Ishikawa (cell line): Measurements from ENCODE around the gene SH3BP2.
A peak's percentile ranks its signal among the peaks of the same experiment; 100 is the strongest.

ENCODE experiments used
- CEBPB ChIP-seq: IDR thresholded peaks from 2 replicates; pipeline ENCODE4 v1.6.1; 2012
- CREB1 ChIP-seq: IDR thresholded peaks from 2 replicates; pipeline ENCODE4 v1.6.1; 2012; ENCODE audit warnings: low read depth
- EGR1 ChIP-seq: IDR thresholded peaks from 2 replicates; pipeline ENCODE4 v1.6.1; 2012
- EP300 ChIP-seq: IDR thresholded peaks from 2 replicates; pipeline ENCODE4 v1.6.1; 2012; ENCODE audit warnings: borderline replicate concordance
- FOXM1 ChIP-seq: IDR thresholded peaks from 2 replicates; pipeline ENCODE4 v1.6.1; 2012; ENCODE audit warnings: low read depth, borderline replicate concordance
- MAX ChIP-seq: IDR thresholded peaks from 2 replicates; pipeline ENCODE4 v1.6.1; 2012
- NFIC ChIP-seq: IDR thresholded peaks from 2 replicates; pipeline ENCODE4 v1.6.1; 2012
- RAD21 ChIP-seq: IDR thresholded peaks from 2 replicates; pipeline ENCODE4 v1.6.1; 2012; ENCODE audit warnings: low read depth
- REST ChIP-seq: IDR thresholded peaks from 2 replicates; pipeline ENCODE4 v1.6.1; 2012; ENCODE audit warnings: low read depth, mild to moderate bottlenecking
- TAF1 ChIP-seq: IDR thresholded peaks from 2 replicates; pipeline ENCODE4 v1.6.1; 2012; ENCODE audit warnings: low read depth, mild to moderate bottlenecking
- TCF12 ChIP-seq: IDR thresholded peaks from 2 replicates; pipeline ENCODE4 v1.6.1; 2012; ENCODE audit warnings: low read depth
- TEAD4 ChIP-seq: IDR thresholded peaks from 2 replicates; pipeline ENCODE4 v1.6.1; 2012
- USF1 ChIP-seq: IDR thresholded peaks from 2 replicates; pipeline ENCODE4 v1.6.1; 2012
- YY1 ChIP-seq: IDR thresholded peaks from 2 replicates; pipeline ENCODE4 v1.6.1; 2012; ENCODE audit warnings: low read depth
- ZBTB7A ChIP-seq: IDR thresholded peaks from 2 replicates; pipeline ENCODE4 v1.6.1; 2012; ENCODE audit warnings: low read depth

The SH3BP2 gene

GRCh38 chr4:2792711-2793585, at the start of gene SH3BP2:
Gene SH3BP2, plus strand, starts transcription at chr4:2793085. Its CDS starts 27,533 bp downstream, at chr4:2820618.
- TF ChIP-seq YY1 (no peak), USF1 (peak; percentile 72), EP300 (no peak), ZBTB7A (peak; percentile 96), TCF12 (0 out of 2 replicates have a peak, but pooled peaks have one; percentile 14), TEAD4 (no peak), TAF1 (no peak), NFIC (no peak), CREB1 (no peak), FOXM1 (no peak), RAD21 (no peak), MAX (peak; percentile 99), REST (peak; percentile 24; the same call in 1 of the 2 replicates), EGR1 (0 out of 2 replicates have a peak, but pooled peaks have one; percentile 14), CEBPB (no peak)

- TF ChIP-seq CREB1 (no peak), REST (no peak), EP300 (no peak), EGR1 (no peak), NFIC (no peak), USF1 (no peak), RAD21 (no peak), TAF1 (no peak), TCF12 (no peak), MAX (no peak), FOXM1 (no peak)
Observed at GRCh38 chr4:2743518-2744445, 49.1 kb upstream of the SH3BP2 start.

- TF ChIP-seq FOXM1 (no peak), EGR1 (no peak), ZBTB7A (no peak), TAF1 (no peak), USF1 (no peak), TEAD4 (no peak), YY1 (no peak), EP300 (no peak), CREB1 (no peak)
Observed at GRCh38 chr4:2744576-2745270, 48.2 kb upstream of the SH3BP2 start.

GRCh38 chr4:2745516-2745915, 47.4 kb upstream of the SH3BP2 start:
- TF ChIP-seq EP300 (no peak), TCF12 (no peak), USF1 (no peak), TEAD4 (no peak), TAF1 (no peak), ZBTB7A (no peak), EGR1 (no peak), RAD21 (no peak), MAX (no peak), YY1 (no peak), FOXM1 (no peak), NFIC (no peak), CREB1 (no peak)
